HG02571 (cell line): ENCODE results near the gene COL20A1.

Experiments used
- ATAC-seq: cut with Tn5 transposase; IDR thresholded peaks from one replicate; pipeline ENCODE4 v1.9.1; 2021; ENCODE audit warnings: mild to moderate bottlenecking, moderate library complexity; ENCODE audit not compliant: unreplicated experiment

The COL20A1 gene

GRCh38 chr20:63306673-63307537 lies 13.9 kb downstream of the COL20A1 start:
- no peak for ATAC-seq

GRCh38 chr20:63307538-63308217 lies 14.7 kb downstream of the COL20A1 start:
- no peak for ATAC-seq

- no peak for ATAC-seq
These were observed 15.4 kb downstream of the COL20A1 start for GRCh38 chr20:63308218-63308911.

- no peak for ATAC-seq
These were observed 16.5 kb downstream of the COL20A1 start for GRCh38 chr20:63309261-63310071.

- ATAC-seq = no peak
These were observed 17.4 kb downstream of the COL20A1 start for GRCh38 chr20:63310265-63310991.

GRCh38 chr20:63311186-63311832 lies 18.3 kb downstream of the COL20A1 start:
- ATAC-seq = no peak

- no peak for ATAC-seq
These were observed 18.9 kb downstream of the COL20A1 start for GRCh38 chr20:63311833-63312243.

- ATAC-seq = no peak
These were observed 19.3 kb downstream of the COL20A1 start for GRCh38 chr20:63312273-63312672.

GRCh38 chr20:63312690-63313348 lies 19.8 kb downstream of the COL20A1 start:
- ATAC-seq = no peak

GRCh38 chr20:63313349-63314014 lies 20.5 kb downstream of the COL20A1 start:
- ATAC-seq = no peak

GRCh38 chr20:63314015-63314471 lies 21.1 kb downstream of the COL20A1 start:
- no peak for ATAC-seq

GRCh38 chr20:63314566-63315239 lies 21.7 kb downstream of the COL20A1 start:
- ATAC-seq = no peak

- no peak for ATAC-seq
These were observed 22.3 kb downstream of the COL20A1 start for GRCh38 chr20:63315240-63315689.

- no peak for ATAC-seq
These were observed 22.9 kb downstream of the COL20A1 start for GRCh38 chr20:63315731-63316491.

- no peak for ATAC-seq
These were observed 23.5 kb downstream of the COL20A1 start for GRCh38 chr20:63316502-63316921.

GRCh38 chr20:63317061-63317460 lies 24.1 kb downstream of the COL20A1 start:
- no peak for ATAC-seq
